H1 (cell line): Measurements from ENCODE around the gene NQO2. TPM values are rescaled to one million over a fixed set of nuclear protein-coding genes. Genes with fewer than 3 reads are reported as not detected.

Source experiments
- CTCF ChIA-PET: fragments of 300-600 bp; sonication (Branson Sonifier 250); formaldehyde crosslinking; loops from one replicate; lab custom pipeline; 2021; ENCODE audit not compliant: partially characterized antibody; lab: Charles Lee
- POLR2A ChIA-PET: fragments of 300-600 bp; sonication (Branson Sonifier 250); formaldehyde crosslinking; loops from one replicate; lab custom pipeline; 2021; ENCODE audit warnings: inconsistent platforms; ENCODE audit not compliant: partially characterized antibody; lab: Charles Lee
- DNase-seq, 2 experiments: peaks; one replicate each; pipeline versions ENCODE4 v3.0.0 to v3.0.0-alpha.2; 2010 to 2022; ENCODE audit warnings: low spot score in 2 of 2, low read depth in 1 of 2, mixed read lengths in 1 of 2
- FAIRE-seq: peaks from 2 replicates; lab custom pipeline; 2011; peaks lifted over from hg19 to GRCh38; lab: Jason Lieb, UNC
- H2AFZ ChIP-seq: 2 replicates; pipeline ENCODE4 v1.8.1; 2012; ENCODE audit warnings: low read length, inconsistent platforms
- H2AK5ac ChIP-seq: 2 replicates; pipeline ENCODE4 v1.6.1; 2013; ENCODE audit warnings: low read depth, low read length
- H2BK120ac ChIP-seq: replicated peaks from 2 replicates; pipeline ENCODE3; 2013; ENCODE audit warnings: low read depth, low read length, inconsistent platforms
- H2BK12ac ChIP-seq: 2 replicates; pipeline ENCODE4 v1.6.1; 2013; ENCODE audit warnings: low read depth, low read length
- H2BK15ac ChIP-seq: 2 replicates; pipeline ENCODE4 v1.6.1; 2013; ENCODE audit warnings: low read length
- H2BK20ac ChIP-seq: 2 replicates; pipeline ENCODE4 v1.6.1; 2013; ENCODE audit warnings: low read length
- H2BK5ac ChIP-seq: 2 replicates; pipeline ENCODE4 v1.6.1; 2013; ENCODE audit warnings: low read depth, low read length
- H3K14ac ChIP-seq: 2 replicates; pipeline ENCODE4 v1.6.1; 2013; ENCODE audit warnings: inconsistent platforms; ENCODE audit not compliant: insufficient read length
- H3K18ac ChIP-seq: 2 replicates; pipeline ENCODE4 v1.6.1; 2013; ENCODE audit warnings: low read length; ENCODE audit errors: extremely low read depth
- H3K23ac ChIP-seq: 2 replicates; pipeline ENCODE4 v1.6.1; 2013; ENCODE audit warnings: inconsistent platforms; ENCODE audit not compliant: insufficient read length
- H3K23me2 ChIP-seq: 2 replicates; pipeline ENCODE4 v1.6.1; 2013; ENCODE audit warnings: low read depth, low read length
- H3K27ac ChIP-seq: 2 replicates; pipeline ENCODE4 v1.6.1; 2011; ENCODE audit warnings: low read depth, low read length, inconsistent platforms
- H3K27me3 ChIP-seq, 4 experiments: replicated peaks in 1 of 4; 1 replicate in 1 of 4; 2 replicates in 3 of 4; pipeline versions ENCODE4 v1.6.1 to v1.8.1; 2011 to 2013; ENCODE audit warnings: low read length in 3 of 4, mild to moderate bottlenecking in 3 of 4, inconsistent platforms in 2 of 4, mixed read lengths in 2 of 4, moderate library complexity in 1 of 4; ENCODE audit not compliant: control insufficient read depth in 3 of 4, insufficient read depth in 3 of 4; ENCODE audit errors: extremely low read depth in 1 of 4
- H3K36me3 ChIP-seq, 4 experiments: 2 replicates each; pipeline versions ENCODE4 v1.6.1 to v1.8.1; 2011 to 2013; ENCODE audit warnings: mild to moderate bottlenecking in 4 of 4, low read length in 3 of 4, moderate library complexity in 2 of 4, control low read depth in 1 of 4, inconsistent platforms in 1 of 4; ENCODE audit not compliant: insufficient read depth in 4 of 4, control insufficient read depth in 2 of 4
- H3K4ac ChIP-seq: replicated peaks from 2 replicates; pipeline ENCODE3; 2013; ENCODE audit warnings: low read length, low read depth, mixed read lengths, inconsistent platforms; ENCODE audit not compliant: insufficient read length
- H3K4me1 ChIP-seq, 4 experiments: replicated peaks in 1 of 4; 1 replicate in 1 of 4; 2 replicates in 3 of 4; pipeline versions ENCODE4 v1.6.1 to v1.8.1; 2011 to 2013; ENCODE audit warnings: low read length in 3 of 4, inconsistent platforms in 2 of 4, mixed read lengths in 1 of 4; ENCODE audit not compliant: insufficient read depth in 4 of 4, control insufficient read depth in 3 of 4
- H3K4me2 ChIP-seq, 2 experiments: 2 replicates each; pipeline versions ENCODE4 v1.6.1 to v1.8.1; 2011 to 2013; ENCODE audit warnings: low read depth in 2 of 2, low read length in 2 of 2, control low read depth in 1 of 2, inconsistent platforms in 1 of 2, mild to moderate bottlenecking in 1 of 2; ENCODE audit not compliant: insufficient read depth in 1 of 2
- H3K4me3 ChIP-seq, 4 experiments: fragments of 200-600, 300-600 bp in 1 of 4; sonication (generic), shearing (Covaris generic), sonication (Bioruptor Twin) in 1 of 4; 2 replicates each; pipeline versions ENCODE4 v1.5.1 to v1.8.1; 2011 to 2016; ENCODE audit warnings: low read length in 4 of 4, low read depth in 3 of 4, control low read depth in 2 of 4, inconsistent platforms in 2 of 4, mild to moderate bottlenecking in 2 of 4, mixed read lengths in 1 of 4, moderate library complexity in 1 of 4; ENCODE audit not compliant: insufficient read depth in 2 of 4; ENCODE audit errors: extremely low read depth in 1 of 4
- H3K56ac ChIP-seq: replicated peaks from 2 replicates; pipeline ENCODE3; 2013; ENCODE audit warnings: low read depth, mild to moderate bottlenecking, mixed read lengths, low read length, inconsistent platforms; ENCODE audit not compliant: insufficient read length
- H3K79me1 ChIP-seq: 2 replicates; pipeline ENCODE4 v1.6.1; 2013; ENCODE audit warnings: low read depth, low read length, control low read depth
- H3K79me2 ChIP-seq, 2 experiments: 2 replicates each; pipeline versions ENCODE4 v1.6.1 to v1.8.1; 2012 to 2013; ENCODE audit warnings: low read length in 2 of 2, mild to moderate bottlenecking in 2 of 2, inconsistent platforms in 1 of 2; ENCODE audit not compliant: insufficient read depth in 2 of 2, control insufficient read depth in 1 of 2
- H3K9ac ChIP-seq, 4 experiments: replicated peaks in 1 of 4; 1 replicate in 1 of 4; 2 replicates in 3 of 4; pipeline versions ENCODE4 v1.6.1 to v1.8.1; 2011 to 2013; ENCODE audit warnings: low read depth in 3 of 4, low read length in 3 of 4, control low read depth in 2 of 4, mild to moderate bottlenecking in 2 of 4, moderate library complexity in 2 of 4, inconsistent platforms in 1 of 4; ENCODE audit errors: extremely low read depth in 1 of 4
- H3K9me3 ChIP-seq, 2 experiments: 2 replicates each; pipeline versions ENCODE4 v1.6.1 to v1.8.1; 2012 to 2013; ENCODE audit warnings: mild to moderate bottlenecking in 2 of 2, moderate library complexity in 2 of 2, control low read depth in 1 of 2, inconsistent platforms in 1 of 2, low read depth in 1 of 2, low read length in 1 of 2, mixed read lengths in 1 of 2; ENCODE audit not compliant: insufficient read depth in 2 of 2
- H4K20me1 ChIP-seq, 2 experiments: replicated peaks in 1 of 2; 2 replicates each; pipeline versions ENCODE3 to v1.8.1; 2011 to 2013; ENCODE audit warnings: inconsistent platforms in 2 of 2, low read length in 2 of 2, mild to moderate bottlenecking in 1 of 2; ENCODE audit not compliant: insufficient read depth in 2 of 2, control insufficient read depth in 1 of 2
- H4K5ac ChIP-seq: 2 replicates; pipeline ENCODE4 v1.6.1; 2013; ENCODE audit warnings: low read length, low read depth, mixed read lengths, inconsistent platforms; ENCODE audit not compliant: insufficient read length
- H4K8ac ChIP-seq: 2 replicates; pipeline ENCODE4 v1.8.0; 2013; ENCODE audit warnings: mild to moderate bottlenecking, moderate library complexity, low read length, inconsistent platforms; ENCODE audit not compliant: insufficient read depth; ENCODE audit errors: extremely low read depth
- H4K91ac ChIP-seq: replicated peaks from 2 replicates; pipeline ENCODE3; 2013; ENCODE audit warnings: low read length, mixed read lengths, inconsistent platforms; ENCODE audit not compliant: insufficient read length
- EP300 ChIP-seq, 2 experiments: IDR thresholded peaks; 1 replicate in 1 of 2; 2 replicates in 1 of 2; pipeline ENCODE4 v1.6.1; 2011 to 2012; ENCODE audit warnings: low read depth in 2 of 2, low read length in 2 of 2, mild to moderate bottlenecking in 2 of 2, borderline replicate concordance in 1 of 2, inconsistent platforms in 1 of 2, moderate library complexity in 1 of 2
- WGBS, 2 experiments: shearing (Covaris generic) in 1 of 2; methylation state at CpG; one replicate each; pipeline versions ENCODE4 v1.1.6 to v1.1.7; 2013 to 2015; ENCODE audit warnings: low lambda C conversion rate in 2 of 2, mixed read lengths in 2 of 2, inconsistent platforms in 1 of 2, low coverage in 1 of 2, missing lambda C conversion rate in 1 of 2; ENCODE audit not compliant: insufficient replicate concordance in 2 of 2, insufficient coverage in 1 of 2, insufficient read length in 1 of 2; ENCODE audit errors: extremely low coverage in 1 of 2, missing lambda C conversion rate in 1 of 2; 5-methylcytosine and 5-hydroxymethylcytosine counted together
- polyA plus RNA-seq, 7 experiments: library from polyadenylated mRNA; depleted of rRNA in 3 of 7; stranded (reverse) in 5 of 7; unstranded in 2 of 7; fragments of >200 nt in 5 of 7; fragments of 200-250 nt in 2 of 7; gene quantifications; 1 replicate in 5 of 7; 2 replicates in 1 of 7; 4 replicates in 1 of 7; pipeline versions ENCODE4 v1.2.1 to v1.2.3, GENCODE V29; 2011 to 2013; ENCODE audit warnings: missing spikeins in 2 of 7, mixed read lengths in 2 of 7
- total RNA-seq: library from RNA; stranded (reverse); fragmentation: NEBNext Ultra II Directional; extraction: Animal tissue kit (Norgen Biotek cat#: 25700); gene quantifications from 2 replicates; pipeline ENCODE4 v1.2.1, GENCODE V29; 2021

Gene NQO2
- total and polyA plus RNA-seq, 2 of the 8 experiments (the other 6 are each of a cell fraction or from before 2014, with no cell fraction given) = 135 to 168 TPM

DNA sequence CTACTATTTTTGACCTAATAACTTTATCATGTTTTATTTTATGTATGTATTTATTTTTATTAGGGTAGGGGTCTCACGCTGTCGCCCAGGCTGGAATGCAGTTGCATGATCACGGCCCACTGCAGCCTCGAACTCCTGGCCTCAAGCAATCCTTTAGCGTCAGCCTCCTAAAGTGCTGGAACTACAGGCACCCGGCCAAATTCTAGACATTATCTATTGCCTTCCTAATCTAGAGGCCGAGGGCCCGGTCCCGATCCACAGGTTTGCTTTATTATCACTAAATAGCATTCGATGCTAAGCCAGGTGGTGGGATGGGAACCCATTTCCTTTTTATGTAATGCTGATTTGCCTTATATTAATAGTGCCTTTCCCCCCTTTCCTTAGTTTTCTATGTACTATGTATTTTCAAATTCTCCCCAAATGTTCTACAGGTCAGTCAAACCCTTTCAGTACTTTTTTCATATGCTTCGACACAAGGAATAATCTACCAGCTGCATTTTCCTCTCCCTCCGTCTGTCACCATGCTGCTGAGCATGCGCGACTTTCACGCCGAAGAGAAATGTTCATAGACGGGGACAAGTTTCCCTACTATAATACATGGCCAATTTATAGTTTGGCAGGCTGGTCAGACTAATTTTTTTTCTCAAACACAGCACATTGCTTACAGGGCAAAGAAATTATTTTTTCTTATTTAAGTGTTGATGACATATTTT, 34.7 kb upstream of the NQO2 start:
- Histone ChIP-seq H3K36me3 (no peaks in the 10 kb centered on the region), H2BK120ac (no peak overlapping the region), H2BK15ac (no peak overlapping the region), H4K91ac (no peak overlapping the region), H2AFZ (no peak overlapping the region), H2BK5ac (no peak overlapping the region), H3K4me3 (no peak overlapping the region), H3K27me3 (no peaks in the 10 kb centered on the region), H3K56ac (no peak overlapping the region), H3K9ac (no peak overlapping the region), H4K20me1 (no peaks in the 10 kb centered on the region), H3K79me2 (no peaks in the 10 kb centered on the region), H3K4me1 (peaks cover 12 to 16% (median 15%) of the 10 kb centered on the region in 4 experiments), H3K9me3 (no peaks in the 10 kb centered on the region), H3K23ac (no peak overlapping the region), H3K79me1 (no peaks in the 10 kb centered on the region; the same call in 1 of the 2 replicates), H4K8ac (no peak overlapping the region), H3K4me2 (no peak overlapping the region), H3K14ac (no peak overlapping the region), H4K5ac (no peak overlapping the region), H3K4ac (no peak overlapping the region), H2BK20ac (no peak overlapping the region), H3K27ac (no peak overlapping the region), H2BK12ac (no peak overlapping the region)
- 92% methylated on average over 17 of the region's 17 CpGs; no CpG with 5 or more reads in 1 of the 2 experiments for WGBS, 2 experiments
- FAIRE-seq (no peak), DNase-seq (no peak)
- CTCF ChIA-PET = interaction anchor here (1.2 to 2.8 kb wide), 4 partner anchors 12 to 23 kb away, joined by 3 to 22 read pairs (median 8); no protein-coding TSS in a partner anchor
- TF ChIP-seq EP300 (IDR thresholded peaks at IDR 0.05; ENCODE audit: borderline replicate concordance in 1 of 2, low read depth in 2 of 2, low read length in 2 of 2) = no peak
- TF ChIP-seq, all 59 proteins: peak for 0
- Histone ChIP-seq H3K23me2 (no peaks in the 10 kb centered on the region), H3K18ac (no peak overlapping the region), H2AK5ac (no peak overlapping the region)
- POLR2A ChIA-PET = interaction anchor here (1.0 kb wide), 1 partner anchor 12 kb away, joined by 3 read pairs; no protein-coding TSS in a partner anchor
